GM10248 (cell line): ENCODE data around the gene CHTF18.

ENCODE experiments used
- CTCF ChIA-PET: fragments of 300-600 bp; sonication (Branson Sonifier 250); formaldehyde crosslinking; extraction: SDS; loops from one replicate; lab custom pipeline; 2021; ENCODE audit warnings: antibody characterized with exemption; lab: Yijun Ruan, JAX
- POLR2A ChIA-PET: fragments of 350-650 bp; sonication (Branson Sonifier 250); formaldehyde crosslinking; extraction: SDS; loops from one replicate; lab custom pipeline; 2020; ENCODE audit warnings: antibody characterized with exemption; lab: Yijun Ruan, JAX
- DNase-seq: peaks from one replicate; pipeline ENCODE4 v3.0.0; 2012; ENCODE audit errors: extremely low spot score
- CTCF ChIP-seq: IDR thresholded peaks from 2 replicates; pipeline ENCODE4 v1.5.1; 2012; ENCODE audit warnings: mild to moderate bottlenecking, low read depth; ENCODE audit errors: extremely low read depth, missing control alignments, control extremely low read depth

The CHTF18 gene

GRCh38 chr16:839643-840408 lies 51.4 kb downstream of the CHTF18 start:
- POLR2A ChIA-PET, result interaction anchor here (0.6 kb wide), 1 partner anchor 45 kb away, joined by 5 read pairs; no protein-coding TSS in a partner anchor
- DNase-seq, result no peak
- CTCF ChIA-PET, result no interaction called here
- no peak for TF ChIP-seq CTCF

- no peak for TF ChIP-seq CTCF
- CTCF ChIA-PET, result no interaction called here
- no peak for DNase-seq
- POLR2A ChIA-PET, result interaction anchor here (0.6 kb wide), 1 partner anchor 46 kb away, joined by 5 read pairs; no protein-coding TSS in a partner anchor
These were observed 52.4 kb downstream of the CHTF18 start for GRCh38 chr16:840561-841454.

- POLR2A ChIA-PET, result no interaction called here
- CTCF ChIA-PET, result no interaction called here
- no peak for DNase-seq
- no peak for TF ChIP-seq CTCF
These were observed 53.1 kb downstream of the CHTF18 start for GRCh38 chr16:841455-842060.

- CTCF ChIA-PET, result no interaction called here
- POLR2A ChIA-PET, result no interaction called here
- DNase-seq, result no peak
- TF ChIP-seq CTCF, result no peak
These were observed 53.6 kb downstream of the CHTF18 start for GRCh38 chr16:842061-842476.

- POLR2A ChIA-PET, result no interaction called here
- CTCF ChIA-PET, result no interaction called here
- DNase-seq, result no peak
- no peak for TF ChIP-seq CTCF
These were observed 54.5 kb downstream of the CHTF18 start for GRCh38 chr16:842711-843560.
